GM18508 (cell line): ENCODE measurements around the gene PALLD.
"Not testable (repeated sequence)": the region's sequence is repeated elsewhere in the genome, so short reads cannot be mapped to it uniquely, and the experiment has no call there.

Experiments used
- ATAC-seq: cut with Tn5 transposase; IDR thresholded peaks from one replicate; pipeline ENCODE4 v1.9.1; 2021; ENCODE audit warnings: moderate number of reproducible peaks; ENCODE audit not compliant: insufficient read depth, unreplicated experiment

Gene PALLD

DNA sequence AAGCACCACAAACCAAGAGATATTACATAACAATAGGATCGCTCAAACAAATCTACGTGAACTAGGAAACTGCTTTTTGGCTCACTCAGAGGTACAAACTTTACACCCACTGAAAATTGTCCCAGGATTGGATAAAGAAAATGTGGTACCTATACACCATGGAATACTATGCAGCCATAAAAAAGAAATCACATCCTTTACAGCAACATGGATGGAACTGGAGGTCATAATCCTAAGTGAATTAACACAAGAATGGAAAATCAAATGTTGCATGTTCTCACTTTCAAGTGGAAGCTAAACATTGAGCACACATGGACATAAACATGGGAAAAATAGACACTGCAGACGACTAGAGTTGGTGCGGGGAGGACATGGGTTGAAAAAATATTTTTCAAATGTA, 305.4 kb downstream of the PALLD start:
- no peak for ATAC-seq

DNA sequence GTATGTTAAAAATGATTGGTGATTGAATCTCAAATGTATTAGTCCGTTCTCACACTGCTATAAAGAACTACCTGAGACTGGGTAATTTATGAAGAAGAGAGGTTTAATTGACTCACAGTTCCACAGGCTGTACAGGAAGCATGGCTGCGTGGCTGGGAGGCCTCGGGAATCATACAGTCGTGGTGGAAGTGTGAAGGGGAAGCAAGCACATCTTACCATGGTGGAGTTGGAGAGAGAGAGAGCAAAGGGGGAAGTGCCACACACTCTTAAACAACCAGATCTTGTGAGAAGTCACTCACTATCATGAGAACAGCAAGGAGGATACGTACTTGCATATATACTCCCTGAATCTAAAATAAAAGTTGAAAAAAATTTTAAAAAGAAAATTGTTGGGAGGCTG, 306.2 kb downstream of the PALLD start:
- not testable (repeated sequence) for ATAC-seq

DNA sequence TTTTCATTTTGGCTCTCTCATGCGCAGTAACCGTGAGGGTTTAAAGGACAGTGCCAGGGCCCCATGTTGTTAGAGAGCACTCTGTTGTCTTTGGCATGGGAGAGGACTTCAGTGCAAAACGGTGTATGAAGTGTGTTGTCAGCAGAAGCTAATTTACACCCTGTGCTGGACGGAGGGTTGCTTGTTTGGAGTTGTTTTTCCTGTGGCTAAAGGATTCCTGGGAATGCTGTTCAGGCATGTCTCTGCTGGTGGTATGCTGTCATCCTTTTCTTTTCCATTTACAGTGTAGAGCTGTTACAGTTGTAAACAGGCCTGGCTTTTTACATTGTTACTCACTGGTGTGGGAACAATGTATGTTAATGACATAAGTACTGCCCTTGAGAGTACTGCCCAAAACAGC, 306.9 kb downstream of the PALLD start:
- no peak for ATAC-seq

DNA sequence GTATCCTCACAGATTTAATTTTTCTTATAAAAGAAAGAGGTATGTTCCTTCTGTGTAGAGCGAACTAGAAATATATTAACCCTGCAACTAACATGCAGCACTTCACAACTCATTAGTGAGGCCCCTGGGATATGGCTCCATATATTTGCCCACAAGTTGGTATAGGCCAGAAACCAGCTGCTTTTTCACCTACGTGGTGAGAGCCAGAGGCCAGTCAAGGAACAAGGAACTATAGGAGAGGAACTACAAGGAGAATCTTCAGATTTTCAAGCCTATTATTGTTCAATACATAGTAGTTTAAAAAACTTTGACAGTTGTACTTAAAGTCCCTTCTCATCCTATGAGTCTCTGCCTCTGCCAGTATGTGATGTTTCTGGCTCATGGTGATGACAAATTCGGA, 307.3 kb downstream of the PALLD start:
- no peak for ATAC-seq

GRCh38 chr4:168805341-168805740, 308.5 kb downstream of the PALLD start:
- ATAC-seq = no peak

DNA sequence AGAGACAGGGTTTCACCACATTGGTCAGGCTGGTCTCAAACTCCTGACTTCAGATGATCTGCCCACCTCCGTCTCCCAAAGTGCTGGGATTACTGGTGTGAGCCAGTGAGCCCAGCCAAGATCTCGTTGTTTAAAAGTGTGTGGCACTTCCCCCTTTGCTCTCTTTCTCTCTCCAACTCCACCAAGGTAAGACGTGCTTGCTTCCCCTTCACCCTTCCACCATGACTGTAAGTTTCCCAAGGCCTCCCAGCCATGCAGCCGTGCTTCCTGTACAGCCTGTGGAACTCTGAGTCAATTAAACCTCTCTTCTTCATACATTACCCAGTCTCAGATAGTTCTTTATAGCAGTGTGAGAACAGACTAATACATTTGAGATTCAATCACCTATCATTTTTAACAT, 309.4 kb downstream of the PALLD start:
- not testable (repeated sequence) for ATAC-seq

DNA sequence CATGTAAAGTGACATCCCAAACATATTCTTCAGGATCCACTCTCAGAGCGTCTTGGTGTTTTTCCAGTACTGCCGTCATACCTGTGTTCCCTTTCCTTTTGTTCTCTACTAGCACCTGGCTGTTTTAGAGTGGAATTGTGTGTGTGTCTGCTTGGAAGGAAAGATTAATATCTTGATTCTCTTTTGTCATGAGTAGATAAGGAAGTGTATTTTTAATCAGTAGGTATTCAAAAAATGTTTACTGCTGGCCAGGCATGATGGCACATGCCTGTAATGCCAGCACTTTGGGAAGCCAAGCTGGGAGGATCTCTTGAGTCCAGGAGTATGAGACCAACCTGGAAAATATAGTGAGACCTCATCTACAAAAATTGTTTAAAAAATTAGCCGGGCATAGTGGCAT, 314.4 kb downstream of the PALLD start:
- no peak for ATAC-seq

GRCh38 chr4:168811786-168812651, 315.2 kb downstream of the PALLD start:
- no peak for ATAC-seq

GRCh38 chr4:168812806-168813205, 316.0 kb downstream of the PALLD start:
- ATAC-seq = no peak

- no peak for ATAC-seq
Measured at GRCh38 chr4:168813890-168814289, 317.0 kb downstream of the PALLD start.

GRCh38 chr4:168815379-168816345, 318.8 kb downstream of the PALLD start:
- no peak for ATAC-seq

- no peak for ATAC-seq
Measured at GRCh38 chr4:168817370-168817769, 320.5 kb downstream of the PALLD start.

DNA sequence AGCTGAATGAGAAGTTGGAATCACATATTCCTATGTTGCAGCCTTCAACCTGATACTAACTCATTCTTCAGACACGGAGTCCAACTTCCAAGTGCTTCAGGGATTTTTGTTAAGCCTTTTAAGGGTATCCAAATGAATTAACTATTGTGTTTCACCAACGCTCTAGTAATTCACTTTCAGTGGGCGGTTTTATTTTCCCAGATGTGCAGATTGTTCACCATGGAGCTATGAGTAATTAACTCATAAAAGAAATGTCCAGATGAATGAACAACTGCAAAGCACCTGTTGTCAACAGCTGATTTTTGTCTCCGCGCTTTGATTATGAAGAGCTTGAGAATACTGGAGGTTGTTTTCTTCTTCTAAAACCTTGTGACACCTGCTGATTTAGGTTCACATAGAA, 325.6 kb downstream of the PALLD start:
- ATAC-seq = no peak

DNA sequence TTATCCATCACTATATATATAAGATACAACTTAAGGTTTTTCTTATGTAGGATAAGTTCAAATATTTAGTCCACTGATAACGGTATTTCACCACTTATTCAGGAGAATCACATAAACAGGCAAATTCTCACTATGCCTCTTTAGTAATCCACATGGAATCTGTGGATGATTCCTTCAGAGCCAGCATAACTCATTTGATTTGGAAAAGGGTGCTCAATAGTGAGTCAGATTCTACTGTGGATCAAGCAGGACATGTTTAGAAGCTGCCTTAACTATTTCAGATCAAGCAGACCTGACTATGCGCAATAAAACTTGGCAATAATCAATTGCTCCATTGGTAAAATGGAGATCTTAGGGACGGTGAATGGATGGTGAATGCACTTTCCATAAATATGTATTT, 329.1 kb downstream of the PALLD start:
- no peak for ATAC-seq

DNA sequence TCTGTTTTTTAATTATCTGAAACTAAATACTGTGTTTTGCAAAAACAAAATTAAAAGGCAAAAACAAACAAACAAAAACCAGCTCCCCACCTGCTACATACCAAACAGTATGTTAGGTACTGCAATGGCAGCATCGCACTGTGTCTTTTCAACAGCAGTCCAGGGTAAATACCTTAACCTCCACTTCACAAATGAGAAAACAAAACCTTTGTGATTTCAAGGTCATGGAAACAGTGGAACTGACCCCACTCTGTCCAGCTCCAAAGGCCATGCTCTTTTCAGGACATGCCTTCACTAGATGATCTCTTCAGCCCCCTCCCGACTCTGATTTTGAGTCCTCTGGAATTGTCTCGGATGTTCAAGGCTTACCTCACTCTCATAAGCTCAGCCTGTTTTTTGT, 329.8 kb downstream of the PALLD start:
- ATAC-seq = no peak

GRCh38 chr4:168830777-168831512, 334.1 kb downstream of the PALLD start:
- no peak for ATAC-seq

GRCh38 chr4:168831585-168831918, 334.7 kb downstream of the PALLD start:
- no peak for ATAC-seq

DNA sequence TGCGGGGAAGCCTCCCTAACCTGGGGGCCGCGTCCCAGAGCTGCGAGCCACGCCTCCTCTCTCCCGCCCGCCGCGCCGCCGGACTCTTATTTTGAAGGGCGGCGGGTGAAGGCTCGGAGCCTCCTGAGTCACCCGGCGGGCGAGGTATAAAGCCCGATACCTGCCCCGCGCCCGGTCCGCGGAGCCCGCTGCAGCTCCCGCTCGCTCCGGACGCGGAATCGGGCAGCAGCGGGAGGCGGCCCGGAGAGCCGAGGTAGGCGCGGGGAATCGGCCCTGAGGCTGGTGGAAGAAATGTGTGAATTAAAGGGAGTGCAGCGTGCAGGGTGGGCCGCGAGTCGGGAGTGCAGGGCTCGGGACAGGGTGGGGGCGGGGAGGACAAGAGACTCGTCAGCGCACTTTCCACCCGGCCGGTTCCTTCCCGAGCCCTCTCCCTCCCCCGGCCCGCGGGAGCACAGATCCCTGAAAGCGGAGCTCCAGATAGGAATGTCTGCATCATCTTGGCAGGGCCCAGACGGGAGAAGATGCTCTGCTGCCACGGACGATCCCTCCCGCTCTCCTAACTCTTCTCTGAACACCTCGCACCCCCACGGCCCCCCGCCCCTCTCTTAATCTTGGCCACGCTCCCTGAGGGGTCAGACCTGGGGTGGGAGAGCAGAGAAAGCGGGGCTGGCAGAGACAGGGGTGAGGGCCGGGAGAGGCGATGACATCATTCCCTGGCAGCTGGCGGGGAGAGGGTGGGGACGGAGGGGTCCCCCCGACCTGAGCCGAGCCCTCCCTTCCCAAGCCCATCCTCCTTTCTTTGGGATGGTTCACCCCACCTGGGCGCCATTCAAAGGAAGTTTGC, 335.3 kb downstream of the PALLD start:
- peak; percentile 50 for ATAC-seq

DNA sequence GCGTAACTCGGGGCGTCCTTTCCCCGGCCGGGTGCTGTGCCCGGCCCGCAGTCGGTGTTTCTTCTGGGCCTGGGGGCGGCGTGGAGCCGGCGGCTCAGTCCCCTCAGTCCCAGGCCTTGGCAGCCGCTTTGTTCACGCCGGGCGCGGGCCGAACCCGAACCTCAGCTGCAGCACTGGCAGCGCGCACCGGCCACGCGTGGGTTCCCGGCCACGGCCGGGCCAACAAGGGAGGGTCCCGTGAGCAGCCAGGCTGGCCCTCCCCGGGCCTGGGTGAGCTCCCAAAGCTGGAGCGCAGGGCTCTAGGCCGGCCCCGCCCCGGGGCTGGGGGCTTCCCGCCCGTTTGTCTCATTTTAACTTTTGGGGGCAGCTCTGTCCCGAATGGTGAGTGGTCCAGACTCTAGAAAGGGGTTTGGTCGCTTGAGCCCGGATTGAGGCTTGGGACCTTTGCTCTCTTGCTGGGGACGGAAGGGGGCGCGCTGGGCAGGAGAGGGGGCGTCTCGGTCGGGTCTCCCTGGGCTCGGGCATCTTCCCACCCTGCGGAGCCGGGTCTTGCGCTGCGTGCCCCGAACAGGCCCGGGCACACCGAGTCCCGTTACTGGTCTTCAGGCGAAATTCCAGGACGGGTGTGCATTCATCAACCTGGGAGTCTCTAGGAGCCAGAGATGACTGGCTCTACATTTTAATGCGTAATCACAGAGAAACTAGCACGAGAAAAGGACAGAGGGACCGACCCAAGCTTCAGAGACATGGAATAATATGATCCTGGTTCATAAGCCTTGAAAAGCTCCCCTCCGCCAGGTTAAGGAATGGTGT, 336.1 kb downstream of the PALLD start:
- ATAC-seq = no peak
